Activated CD4-positive, alpha-beta T cell treated with anti-CD3 and anti-CD28 coated beads for 4 hours (primary cell): ENCODE data around the gene DKKL1.

ENCODE experiments used
- DNase-seq, 2 donors: peaks; one replicate each; pipeline ENCODE4 v3.0.0-alpha.2; 2020

DKKL1 gene

GRCh38 chr19:49396738-49397505 lies 33.2 kb downstream of the DKKL1 start:
- no peak for DNase-seq

GRCh38 chr19:49398001-49398615 lies 34.4 kb downstream of the DKKL1 start:
- no peak for DNase-seq

DNA sequence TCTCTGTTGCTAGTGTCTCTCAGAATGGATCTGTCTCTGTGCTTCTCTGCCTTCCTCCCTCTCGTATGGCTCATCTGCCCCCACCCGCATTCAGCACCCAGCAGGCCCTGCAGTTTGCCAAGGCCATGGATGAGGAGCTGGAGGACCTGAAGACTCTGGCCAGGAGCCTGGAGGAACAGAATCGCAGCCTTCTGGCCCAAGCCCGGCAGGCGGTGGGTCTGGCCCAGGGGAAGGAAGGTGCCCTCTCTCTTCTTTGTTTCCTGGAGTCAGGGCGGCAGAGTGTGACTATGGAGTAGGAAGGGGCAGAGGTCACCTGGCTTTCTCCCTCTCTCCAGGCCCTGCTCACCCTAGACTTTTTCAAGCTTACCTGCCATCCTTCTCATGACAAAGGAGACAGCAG lies 35.3 kb downstream of the DKKL1 start:
- DNase-seq: no peak

DNA sequence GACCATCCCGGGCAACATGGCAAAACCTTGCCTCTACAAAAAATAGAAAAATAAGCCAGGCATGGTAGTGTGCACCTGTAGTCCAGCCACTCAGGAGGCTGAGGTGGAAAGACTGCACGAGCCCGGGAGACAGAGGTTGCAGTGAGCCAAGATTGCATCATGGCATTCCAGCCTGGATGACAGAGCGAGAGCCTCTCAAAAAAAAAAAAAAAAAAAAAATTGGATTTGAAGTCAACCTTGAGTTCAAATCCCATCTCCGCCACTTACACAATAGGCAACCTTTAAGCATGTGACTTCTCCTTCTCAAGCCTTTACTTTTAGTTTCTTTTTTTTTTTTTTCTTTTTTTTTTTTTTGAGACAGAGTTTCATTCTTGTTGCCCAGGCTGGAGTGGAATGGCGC lies 36.4 kb downstream of the DKKL1 start:
- no peak for DNase-seq

DNA sequence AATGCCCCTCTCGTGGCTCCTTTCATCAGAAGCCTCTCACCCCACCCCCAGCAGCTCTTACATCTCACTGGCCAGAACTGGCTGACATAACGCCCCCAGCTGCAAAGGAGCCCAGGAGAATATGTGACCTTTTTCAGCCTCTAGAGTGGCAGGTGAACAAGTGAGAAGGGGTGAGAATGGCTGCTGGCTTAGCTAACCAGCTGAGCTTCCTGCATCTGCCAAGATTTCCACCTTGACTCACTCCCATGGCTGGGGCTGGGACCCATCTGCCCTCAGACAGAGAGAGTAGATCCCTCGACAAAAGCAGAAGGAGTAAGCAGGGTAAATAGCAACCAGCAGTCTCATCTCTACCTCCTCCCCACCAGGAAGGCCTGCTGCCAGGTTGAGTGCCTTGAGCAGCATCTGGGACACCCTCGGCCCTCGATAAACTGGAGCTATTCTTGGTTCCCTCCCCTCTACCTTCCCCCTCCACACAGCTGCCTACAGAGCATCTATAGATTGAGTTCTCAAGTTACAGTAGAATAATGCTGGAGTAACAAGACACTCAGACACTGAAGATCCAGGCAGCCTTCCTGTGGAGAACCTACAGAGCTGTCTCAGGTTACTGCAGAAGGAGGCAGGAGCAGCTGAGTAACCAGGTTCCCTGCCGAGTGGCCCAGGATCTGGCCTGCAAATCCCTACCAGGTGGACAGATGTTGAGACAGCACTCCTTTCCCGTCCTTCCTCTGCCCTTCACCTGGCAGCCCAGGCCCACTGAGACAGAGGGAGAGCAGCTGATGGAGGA lies 39.9 kb downstream of the DKKL1 start:
- DNase-seq: no peak

- DNase-seq: no peak
Measured at GRCh38 chr19:49407079-49407478, 43.4 kb downstream of the DKKL1 start.

GRCh38 chr19:49407482-49408015 lies 43.9 kb downstream of the DKKL1 start:
- no peak for DNase-seq

- no peak for DNase-seq
Measured at GRCh38 chr19:49408816-49409440, 45.3 kb downstream of the DKKL1 start.

DNA sequence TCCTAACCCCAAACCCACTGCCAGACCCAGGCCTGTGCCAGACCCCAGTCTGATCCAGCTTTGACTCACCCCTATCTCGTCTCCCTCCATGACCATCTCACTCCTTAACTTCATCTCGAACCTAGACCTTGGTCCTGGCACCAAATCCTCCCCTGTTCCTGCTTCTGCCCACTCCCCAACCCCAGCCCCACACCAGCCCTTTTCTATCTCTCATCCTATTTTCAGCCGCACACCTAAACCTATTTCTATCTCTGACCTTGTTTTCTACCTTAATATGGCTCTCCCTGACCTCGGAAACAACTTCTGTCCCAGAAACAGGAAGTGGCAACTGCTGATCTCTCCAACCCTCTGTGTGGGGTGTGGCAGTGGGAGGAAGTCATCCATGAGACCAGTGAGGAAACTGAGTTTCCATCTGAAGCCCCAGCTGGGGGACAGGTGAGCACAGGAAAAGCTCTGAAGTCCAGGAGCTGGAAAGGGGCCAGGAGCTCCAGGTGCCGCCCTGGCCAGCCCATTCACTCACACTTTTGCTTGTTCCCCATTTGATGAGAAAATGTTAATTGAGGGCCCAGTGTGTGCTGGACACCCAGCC lies 45.9 kb downstream of the DKKL1 start:
- peak in 1 of 2 donors; percentile 23 for DNase-seq

GRCh38 chr19:49411681-49412326 lies 48.1 kb downstream of the DKKL1 start:
- no peak for DNase-seq

DNA sequence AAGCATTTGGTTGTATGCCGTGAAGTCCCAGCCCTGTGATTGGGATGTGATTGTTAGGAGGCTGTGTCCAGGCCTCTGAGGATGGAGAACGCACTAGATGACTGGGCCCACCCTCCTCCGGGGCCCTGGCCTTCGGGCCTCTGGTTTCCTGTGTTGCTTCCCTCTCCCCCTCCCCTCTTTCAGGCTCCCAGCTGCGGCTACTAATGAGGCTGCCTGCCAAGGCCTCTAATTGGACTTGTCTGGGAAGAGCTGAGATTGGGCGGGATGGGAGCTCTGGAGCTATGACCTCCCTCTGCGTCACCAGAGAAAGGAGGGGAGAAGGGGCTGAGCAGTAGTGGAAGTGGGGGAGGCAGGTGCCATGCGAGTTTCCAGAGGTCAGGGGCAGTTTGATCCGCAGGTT lies 49.7 kb downstream of the DKKL1 start:
- no peak for DNase-seq

- no peak for DNase-seq
Measured at GRCh38 chr19:49414256-49414655, 50.6 kb downstream of the DKKL1 start.

- no peak for DNase-seq
Measured at GRCh38 chr19:49415102-49415809, 51.6 kb downstream of the DKKL1 start.

DNA sequence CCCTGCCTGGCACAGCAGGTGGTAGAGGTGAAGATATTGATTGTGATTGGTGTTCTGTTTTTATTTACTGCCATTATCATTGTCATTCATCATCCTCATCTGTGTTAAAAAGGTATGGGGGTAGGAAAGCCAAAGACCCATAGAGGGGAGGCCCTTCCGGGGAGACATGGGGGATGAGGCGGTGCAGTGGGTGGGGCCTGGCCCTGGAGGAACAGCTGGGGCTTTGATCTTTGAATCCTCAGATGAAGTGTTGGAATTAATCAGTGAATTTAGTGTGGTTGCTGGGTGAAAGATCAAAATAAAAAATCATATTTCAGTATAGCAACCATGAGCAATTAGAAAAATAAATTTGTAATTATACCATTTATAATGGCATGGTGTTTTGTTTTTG lies 52.1 kb downstream of the DKKL1 start:
- DNase-seq: no peak

GRCh38 chr19:49417088-49417487 lies 53.4 kb downstream of the DKKL1 start:
- DNase-seq: no peak

GRCh38 chr19:49418511-49418910 lies 54.8 kb downstream of the DKKL1 start:
- DNase-seq: no peak

DNA sequence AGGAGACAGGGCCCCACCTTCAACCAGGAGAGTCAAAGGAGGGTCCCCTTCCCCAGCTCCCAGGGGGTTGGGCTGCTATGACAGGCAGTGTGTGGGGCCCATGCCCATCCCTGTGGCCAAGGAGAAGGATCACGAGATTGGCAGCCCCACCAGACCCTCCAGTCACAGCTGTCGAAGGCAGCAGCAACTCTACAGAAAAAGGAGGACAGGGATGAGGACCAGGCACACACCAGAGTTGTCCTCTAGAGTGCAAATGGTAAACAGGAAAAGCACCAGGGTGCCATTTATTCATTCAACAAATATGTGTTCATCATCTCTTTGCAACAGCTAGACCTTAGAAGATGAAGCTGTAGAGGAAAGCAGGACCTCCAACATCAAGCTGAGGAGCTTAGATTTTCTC lies 55.5 kb downstream of the DKKL1 start:
- no peak for DNase-seq

- DNase-seq: no peak
Measured at GRCh38 chr19:49420227-49420626, 56.5 kb downstream of the DKKL1 start.

DNA sequence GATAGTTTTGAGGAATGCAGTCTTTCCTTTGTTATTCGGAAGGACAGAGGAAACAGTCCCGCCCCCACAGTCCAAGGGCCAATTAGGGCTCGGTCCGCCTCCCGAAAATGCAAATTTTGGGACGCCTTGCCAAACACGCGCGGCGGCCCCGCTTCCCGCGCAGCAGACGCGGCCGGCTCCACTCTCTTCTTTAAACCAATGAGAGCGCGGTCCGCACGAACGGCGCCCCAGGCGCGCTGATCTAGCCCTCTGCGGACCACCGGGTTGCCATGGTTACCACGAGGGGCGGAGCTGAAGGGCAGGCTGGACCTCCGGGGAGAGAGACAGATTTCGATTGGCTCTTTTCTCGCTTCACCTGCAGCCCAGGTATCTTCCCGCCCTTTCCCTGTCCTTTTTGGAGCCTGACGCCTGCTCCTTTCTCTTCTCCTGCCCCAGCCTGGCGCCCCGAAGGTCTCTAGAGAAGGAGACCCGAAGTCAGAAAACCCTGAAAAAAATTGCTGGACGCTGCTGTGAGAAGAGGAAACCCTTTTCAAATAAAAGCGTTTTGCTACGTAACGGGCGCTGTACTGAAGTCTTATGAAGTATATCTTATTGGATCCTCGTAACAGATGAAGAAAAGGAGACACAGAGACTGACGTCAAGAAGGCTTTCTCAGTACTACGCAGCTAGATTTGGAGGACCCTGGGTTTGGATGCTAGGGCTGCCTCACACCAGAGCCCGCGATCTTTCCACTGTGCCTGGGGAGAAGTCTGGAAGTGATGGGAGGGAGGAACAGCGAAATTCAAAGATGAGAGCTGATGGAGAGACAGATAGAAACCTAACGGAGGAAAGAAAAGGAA lies 57.6 kb downstream of the DKKL1 start:
- DNase-seq: peak; percentile 16 to 25

- no peak for DNase-seq
Measured at GRCh38 chr19:49421878-49422202, 58.2 kb downstream of the DKKL1 start.
